ENCODE results near the gene FBXW9. TPM values are rescaled to one million over a fixed set of nuclear protein-coding genes. Genes with fewer than 3 reads are reported as not detected.

Gene FBXW9
- total and polyA plus RNA-seq, 2 of the 8 experiments (the other 6 are each of a cell fraction or from before 2014, with no cell fraction given): 10.8 to 30.1 TPM

- TF ChIP-seq ATF2 (IDR thresholded peaks at IDR 0.05; ENCODE audit: low read length) (no peak), EGR1 (IDR thresholded peaks at IDR 0.05; ENCODE audit: borderline replicate concordance, low read depth, low read length) (peak; percentile 84), TAF1 (IDR thresholded peaks at IDR 0.05; ENCODE audit: low read depth, low read length) (peak; percentile 91), SIRT6 (IDR thresholded peaks at IDR 0.05; ENCODE audit: low read length) (no peak), YY1 (IDR thresholded peaks at IDR 0.05; ENCODE audit: low read depth, low read length) (no peak), KDM4A (IDR thresholded peaks at IDR 0.05; ENCODE audit: low read depth, low read length, severe bottlenecking) (no peak), EZH2 (IDR thresholded peaks at IDR 0.05; ENCODE audit: low read depth, low read length, severe bottlenecking) (no peak), BCL11A (IDR thresholded peaks at IDR 0.05; ENCODE audit: low read depth in 2 of 2, low read length in 2 of 2) (no peak), POLR2A (IDR thresholded peaks at IDR 0.05; ENCODE audit: control extremely low read depth in 1 of 2, low read depth in 2 of 2, low read length in 2 of 2) (peak; percentile 55 to 89), RAD21 (IDR thresholded peaks at IDR 0.05 in 1 of 2, conservative IDR thresholded peaks at IDR 0.05 in 1 of 2; ENCODE audit: low read depth in 2 of 2, low read length in 2 of 2) (no peak), GTF2F1 (IDR thresholded peaks at IDR 0.05; ENCODE audit: borderline replicate concordance, low read depth, low read length) (peak; percentile 91; the same call in 1 of the 2 replicates), POLR2AphosphoS5 (IDR thresholded peaks at IDR 0.05; ENCODE audit: low read depth, low read length) (peak; percentile 87), CTBP2 (IDR thresholded peaks at IDR 0.05; ENCODE audit: borderline replicate concordance, insufficient read depth, insufficient read length, low read length) (no peak), TBP (IDR thresholded peaks at IDR 0.05; ENCODE audit: low read depth, low read length) (peak; percentile 76), PHF8 (conservative IDR thresholded peaks at IDR 0.05; ENCODE audit: low read depth, low read length) (no peak; the same call in 1 of the 2 replicates)
- TF ChIP-seq, protein P1, sequence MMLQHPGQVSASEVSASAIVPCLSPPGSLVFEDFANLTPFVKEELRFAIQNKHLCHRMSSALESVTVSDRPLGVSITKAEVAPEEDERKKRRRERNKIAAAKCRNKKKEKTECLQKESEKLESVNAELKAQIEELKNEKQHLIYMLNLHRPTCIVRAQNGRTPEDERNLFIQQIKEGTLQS (IDR thresholded peaks at IDR 0.05; ENCODE audit: insufficient read depth, low read depth, low read length): peak; percentile 93
These were observed 26.3 kb upstream of the FBXW9 start (continued) for GRCh38 chr19:12722566-12723380.

Measured in H1 (cell line).